ENCODE measurements around the gene LYL1.

Gene LYL1

GRCh38 chr19:13103581-13104359 is 1.1 kb upstream of the LYL1 start:
- in situ Hi-C loops (cut with HindIII; ENCODE audit: low pct_ligation_motif_present, low sequenced_read_pairs) = no loop called here
- no peak overlapping the region for H3K4me3 ChIP-seq (ENCODE audit: low read depth, low read length)
- H3K27ac ChIP-seq = no peak overlapping the region
- H3K36me3 ChIP-seq (replicated peaks) = peaks cover 14% of the 10 kb centered on the region
- TF ChIP-seq CTCF (IDR thresholded peaks at IDR 0.05; ENCODE audit: low read depth, low read length, missing control alignments) = no peak
- DNase-seq = no peak
- no peaks in the 10 kb centered on the region for H3K27me3 ChIP-seq (replicated peaks)

GRCh38 chr19:13102416-13102665 is 317 bp downstream of the LYL1 start:
- Histone ChIP-seq H3K4me3 (ENCODE audit: low read depth, low read length) (peak overlapping the region; percentile 34), H3K36me3 (replicated peaks) (peaks cover 8% of the 10 kb centered on the region), H3K27ac (no peak overlapping the region), H3K27me3 (replicated peaks) (no peaks in the 10 kb centered on the region)
- in situ Hi-C loops (cut with HindIII; ENCODE audit: low pct_ligation_motif_present, low sequenced_read_pairs) = no loop called here
- no peak for TF ChIP-seq CTCF (IDR thresholded peaks at IDR 0.05; ENCODE audit: low read depth, low read length, missing control alignments)
- DNase-seq = no peak

GRCh38 chr19:13101590-13102415 is 855 bp downstream of the LYL1 start:
- TF ChIP-seq CTCF (IDR thresholded peaks at IDR 0.05; ENCODE audit: low read depth, low read length, missing control alignments) = no peak
- Histone ChIP-seq H3K27ac (no peak overlapping the region), H3K27me3 (replicated peaks) (no peaks in the 10 kb centered on the region), H3K4me3 (ENCODE audit: low read depth, low read length) (no peak overlapping the region), H3K36me3 (replicated peaks) (peaks cover 4% of the 10 kb centered on the region)
- no peak for DNase-seq
- in situ Hi-C loops (cut with HindIII; ENCODE audit: low pct_ligation_motif_present, low sequenced_read_pairs) = no loop called here

GRCh38 chr19:13100841-13101589 is 1.6 kb downstream of the LYL1 start:
- TF ChIP-seq CTCF (IDR thresholded peaks at IDR 0.05; ENCODE audit: low read depth, low read length, missing control alignments) = peak; percentile 55
- Histone ChIP-seq H3K4me3 (ENCODE audit: low read depth, low read length) (no peak overlapping the region), H3K36me3 (replicated peaks) (peaks cover 4% of the 10 kb centered on the region), H3K27ac (no peak overlapping the region), H3K27me3 (replicated peaks) (no peaks in the 10 kb centered on the region)
- DNase-seq = no peak
- in situ Hi-C loops (cut with HindIII; ENCODE audit: low pct_ligation_motif_present, low sequenced_read_pairs) = no loop called here

GRCh38 chr19:13100031-13100588 is 2.5 kb downstream of the LYL1 start:
- no peak for DNase-seq
- in situ Hi-C loops (cut with HindIII; ENCODE audit: low pct_ligation_motif_present, low sequenced_read_pairs) = no loop called here
- TF ChIP-seq CTCF (IDR thresholded peaks at IDR 0.05; ENCODE audit: low read depth, low read length, missing control alignments) = no peak
- no peaks in the 10 kb centered on the region for H3K27me3 ChIP-seq (replicated peaks)
- H3K36me3 ChIP-seq (replicated peaks) = peaks cover 4% of the 10 kb centered on the region
- H3K27ac ChIP-seq = no peak overlapping the region
- H3K4me3 ChIP-seq (ENCODE audit: low read depth, low read length) = no peak overlapping the region
